ENCODE measurements around the gene SLC38A8. TPM values are rescaled to one million over a fixed set of nuclear protein-coding genes. Genes with fewer than 3 reads are reported as not detected.

Gene SLC38A8
- total RNA-seq, 2 donors from 2014 or later: not detected

- Mint-ChIP-seq H3K9me3 (no peaks in the 10 kb centered on the region), H3K4me1 (peaks cover 7% of the 10 kb centered on the region), H3K4me3 (no peak overlapping the region), H3K27me3 (no peaks in the 10 kb centered on the region), H3K27ac (no peak overlapping the region), H3K36me3 (ENCODE audit: low read depth) (peaks cover 28% of the 10 kb centered on the region)
- ATAC-seq (replicated peaks): no peak
These were observed 5.7 kb upstream of the SLC38A8 start for GRCh38 chr16:84048270-84048669.

GRCh38 chr16:84047626-84048025 lies 5.0 kb upstream of the SLC38A8 start:
- Mint-ChIP-seq H3K36me3 (ENCODE audit: low read depth) (peaks cover 21% of the 10 kb centered on the region), H3K4me1 (peaks cover 7% of the 10 kb centered on the region)

GRCh38 chr16:84047206-84047605 lies 4.6 kb upstream of the SLC38A8 start:
- no peak for ATAC-seq (replicated peaks)
- Mint-ChIP-seq H3K4me3 (no peak overlapping the region), H3K27ac (peak overlapping the region; percentile 27), H3K36me3 (ENCODE audit: low read depth) (peaks cover 17% of the 10 kb centered on the region), H3K4me1 (peaks cover 7% of the 10 kb centered on the region), H3K27me3 (no peaks in the 10 kb centered on the region), H3K9me3 (no peaks in the 10 kb centered on the region)

More at GRCh38 chr16:84047626-84048025, 5.0 kb upstream of the SLC38A8 start:
- Mint-ChIP-seq H3K27ac (no peak overlapping the region), H3K9me3 (no peaks in the 10 kb centered on the region), H3K4me3 (no peak overlapping the region), H3K27me3 (no peaks in the 10 kb centered on the region)
- no peak for ATAC-seq (replicated peaks)

- no peak for ATAC-seq (replicated peaks)
- no peaks in the 10 kb centered on the region for H3K27me3 Mint-ChIP-seq
These were observed 3.3 kb upstream of the SLC38A8 start for GRCh38 chr16:84045818-84046470.

GRCh38 chr16:84045001-84045817 lies 2.6 kb upstream of the SLC38A8 start:
- Mint-ChIP-seq H3K27me3 (no peaks in the 10 kb centered on the region), H3K27ac (no peak overlapping the region), H3K4me1 (peaks cover 7% of the 10 kb centered on the region), H3K4me3 (no peak overlapping the region), H3K36me3 (ENCODE audit: low read depth) (peaks cover 10% of the 10 kb centered on the region), H3K9me3 (no peaks in the 10 kb centered on the region)
- ATAC-seq (replicated peaks): no peak

More at GRCh38 chr16:84045818-84046470, 3.3 kb upstream of the SLC38A8 start:
- peaks cover 7% of the 10 kb centered on the region for H3K4me1 Mint-ChIP-seq
- H3K36me3 Mint-ChIP-seq (ENCODE audit: low read depth): peaks cover 15% of the 10 kb centered on the region
- no peak overlapping the region for H3K4me3 Mint-ChIP-seq
- no peaks in the 10 kb centered on the region for H3K9me3 Mint-ChIP-seq
- no peak overlapping the region for H3K27ac Mint-ChIP-seq

GRCh38 chr16:84044118-84044488 lies 1.5 kb upstream of the SLC38A8 start:
- H3K4me3 Mint-ChIP-seq: no peak overlapping the region
- H3K36me3 Mint-ChIP-seq (ENCODE audit: low read depth): no peaks in the 10 kb centered on the region
- no peaks in the 10 kb centered on the region for H3K9me3 Mint-ChIP-seq
- H3K27me3 Mint-ChIP-seq: no peaks in the 10 kb centered on the region
- no peak for ATAC-seq (replicated peaks)
- H3K27ac Mint-ChIP-seq: no peak overlapping the region
- peaks cover 7% of the 10 kb centered on the region for H3K4me1 Mint-ChIP-seq

GRCh38 chr16:84043486-84044117 lies 1.0 kb upstream of the SLC38A8 start:
- ATAC-seq (replicated peaks): no peak

GRCh38 chr16:84042879-84043485 lies 387 bp upstream of the SLC38A8 start:
- Mint-ChIP-seq H3K27me3 (no peaks in the 10 kb centered on the region), H3K4me3 (no peak overlapping the region), H3K4me1 (peaks cover 7% of the 10 kb centered on the region), H3K9me3 (no peaks in the 10 kb centered on the region), H3K36me3 (ENCODE audit: low read depth) (no peaks in the 10 kb centered on the region), H3K27ac (no peak overlapping the region)
- no peak for ATAC-seq (replicated peaks)

More at GRCh38 chr16:84043486-84044117, 1.0 kb upstream of the SLC38A8 start:
- Mint-ChIP-seq H3K9me3 (no peaks in the 10 kb centered on the region), H3K4me1 (peaks cover 7% of the 10 kb centered on the region), H3K27ac (no peak overlapping the region), H3K4me3 (no peak overlapping the region), H3K27me3 (no peaks in the 10 kb centered on the region), H3K36me3 (ENCODE audit: low read depth) (no peaks in the 10 kb centered on the region)

- H3K4me1 Mint-ChIP-seq: peaks cover 7% of the 10 kb centered on the region
- H3K27ac Mint-ChIP-seq: no peak overlapping the region
- H3K4me3 Mint-ChIP-seq: no peak overlapping the region
- no peaks in the 10 kb centered on the region for H3K9me3 Mint-ChIP-seq
- no peak for ATAC-seq (replicated peaks)
- no peaks in the 10 kb centered on the region for H3K27me3 Mint-ChIP-seq
- H3K36me3 Mint-ChIP-seq (ENCODE audit: low read depth): no peaks in the 10 kb centered on the region
These were observed 714 bp downstream of the SLC38A8 start for GRCh38 chr16:84041881-84042280.

GRCh38 chr16:84040823-84041820 lies 1.5 kb downstream of the SLC38A8 start:
- no peak for ATAC-seq (replicated peaks)
- Mint-ChIP-seq H3K4me1 (peaks cover 7% of the 10 kb centered on the region), H3K4me3 (no peak overlapping the region), H3K27ac (no peak overlapping the region), H3K27me3 (no peaks in the 10 kb centered on the region), H3K9me3 (no peaks in the 10 kb centered on the region), H3K36me3 (ENCODE audit: low read depth) (no peaks in the 10 kb centered on the region)

- Mint-ChIP-seq H3K27me3 (no peaks in the 10 kb centered on the region), H3K9me3 (no peaks in the 10 kb centered on the region), H3K4me3 (no peak overlapping the region), H3K4me1 (peaks cover 7% of the 10 kb centered on the region), H3K36me3 (ENCODE audit: low read depth) (no peaks in the 10 kb centered on the region), H3K27ac (no peak overlapping the region)
- ATAC-seq (replicated peaks): no peak
These were observed 2.3 kb downstream of the SLC38A8 start for GRCh38 chr16:84040226-84040822.

- no peak overlapping the region for H3K27ac Mint-ChIP-seq
- H3K36me3 Mint-ChIP-seq (ENCODE audit: low read depth): no peaks in the 10 kb centered on the region
- H3K4me3 Mint-ChIP-seq: no peak overlapping the region
- ATAC-seq (replicated peaks): no peak
- no peaks in the 10 kb centered on the region for H3K27me3 Mint-ChIP-seq
- H3K9me3 Mint-ChIP-seq: no peaks in the 10 kb centered on the region
- peaks cover 7% of the 10 kb centered on the region for H3K4me1 Mint-ChIP-seq
These were observed 2.9 kb downstream of the SLC38A8 start for GRCh38 chr16:84039696-84040095.

GRCh38 chr16:84038469-84038868 lies 4.1 kb downstream of the SLC38A8 start:
- no peaks in the 10 kb centered on the region for H3K4me1 Mint-ChIP-seq
- H3K36me3 Mint-ChIP-seq (ENCODE audit: low read depth): no peaks in the 10 kb centered on the region
- no peaks in the 10 kb centered on the region for H3K9me3 Mint-ChIP-seq
- H3K27ac Mint-ChIP-seq: no peak overlapping the region
- H3K4me3 Mint-ChIP-seq: no peak overlapping the region
- H3K27me3 Mint-ChIP-seq: no peaks in the 10 kb centered on the region
- no peak for ATAC-seq (replicated peaks)
